Heart right ventricle (tissue), 16 donors: ENCODE measurements around the gene C2. TPM values are rescaled to one million over a fixed set of nuclear protein-coding genes. Genes with fewer than 3 reads are reported as not detected.

Experiments used
- ATAC-seq, 8 donors: fragments of 200-7000 bp; cut with Tn5 transposase; one replicate each; pipeline ENCODE4 v1.9.1; 2020; ENCODE audit warnings: mild to moderate bottlenecking in 8 of 8, moderate library complexity in 8 of 8, moderate number of reproducible peaks in 1 of 8
- DNase-seq, 2 donors: peaks; one replicate each; pipeline ENCODE4 v3.0.0-alpha.2; 2020
- H3K27ac ChIP-seq, 10 donors: fragments of 200-600 bp; sonication (generic) in 2 of 10; one replicate each; pipeline versions ENCODE4 v1.5.0 to v1.8.0; 2020 to 2022; ENCODE audit warnings: mild to moderate bottlenecking in 3 of 10
- H3K27me3 ChIP-seq, 7 donors: fragments of 200-600 bp; one replicate each; pipeline ENCODE4 v1.8.0; 2021 to 2022; ENCODE audit warnings: mild to moderate bottlenecking in 2 of 7
- H3K36me3 ChIP-seq, 9 donors: fragments of 200-600 bp; sonication (generic) in 1 of 9; one replicate each; pipeline versions ENCODE4 v1.5.0 to v1.8.0; 2020 to 2022; ENCODE audit warnings: mild to moderate bottlenecking in 2 of 9
- H3K4me1 ChIP-seq, 9 donors: fragments of 200-600 bp; sonication (generic) in 1 of 9; one replicate each; pipeline versions ENCODE4 v1.5.0 to v1.8.0; 2020 to 2022; ENCODE audit warnings: mild to moderate bottlenecking in 4 of 9
- H3K4me3 ChIP-seq, 10 donors: fragments of 200-600 bp; sonication (generic) in 2 of 10; one replicate each; pipeline versions ENCODE4 v1.5.0 to v1.8.0; 2020 to 2022; ENCODE audit warnings: mild to moderate bottlenecking in 7 of 10, moderate library complexity in 2 of 10
- H3K9me3 ChIP-seq, 11 donors: fragments of 200-600 bp in 10 of 11; sonication (generic) in 2 of 11; one replicate each; pipeline versions ENCODE4 v1.5.0 to v1.8.0; 2013 to 2022; ENCODE audit warnings: mild to moderate bottlenecking in 2 of 11, control low read depth in 1 of 11, moderate library complexity in 1 of 11
- CTCF ChIP-seq, 9 donors: fragments of 200-600 bp; sonication (generic) in 2 of 9; IDR thresholded peaks; one replicate each; pipeline versions ENCODE4 v1.5.0 to v1.8.0; 2021 to 2022; ENCODE audit warnings: antibody characterized with exemption in 9 of 9, mild to moderate bottlenecking in 5 of 9, moderate library complexity in 1 of 9
- WGBS, 2 donors: extraction: QIAGEN DNeasy Blood & Tissue Kit; methylation state at CpG; one replicate each; pipeline ENCODE4 v1.1.7; 2013; ENCODE audit warnings: inconsistent platforms in 1 of 2; 5-methylcytosine and 5-hydroxymethylcytosine counted together
- intact Hi-C, 10 donors: fragments of 100-400 bp; cut with DNase I; formaldehyde crosslinking; loops; one replicate each; pipeline versions ENCODE4 v1.11.1 to v1.14.2; 2022
- polyA plus RNA-seq, 2 donors: library from polyadenylated mRNA; stranded (reverse); fragments of 200-250 nt; gene quantifications; one replicate each; pipeline ENCODE4 v1.2.3, GENCODE V29; 2013
- total RNA-seq, 10 donors: library from RNA; stranded (reverse); fragmentation: NEBNext Ultra II Directional in 3 of 10; extraction: Animal tissue kit (Norgen Biotek cat#: 25700) in 3 of 10; gene quantifications; one replicate each; pipeline versions ENCODE4 v1.2.1 to v1.2.4, GENCODE V29; 2021 to 2023
- donor health status: Arrhythmogenic right ventricular cardiomyopathy.
- donor health status: ischemic (EF 13 %, LVEDD 7.1; RV severe dilation, severe dysfunction).
- donor health status: healthy with polysubstance abuse.
- donor health status: DM: no; HTN: yes; CAD: no.
- donor health status: DM: no; HTN: no; CAD: no.
- donor health status: ischemic (EF 25% LVEDD 6.9; RV normal size, moderate dysfunction).
- donor health status: ischemic (EF 25% LVEDD 5.7; RV mildly dilated, moderate dysfunction).
- donor health status: healthy.
- donor health status: DM: yes; HTN: yes; CAD: no.
- donor health status: Ischemic cardiomyopathy.
- donor health status: ischemic (EF 35%, LVEDD 5.7; RV mildly dilated, moderate dysfunction).
- donor health status: nonischemic (EF 11% LVEDD 7.7; RV severe dilation, severe dysfunction).
- donor health status: DM: yes; HTN: yes; CAD: no.
- donor health status: PGD.
- donor health status: ischemic (EF 29% LVEDD 5.4; RV normal size, mild dysfunction).
- donor health status: nonischemic (EF 23%, LVEDD 6.1; RV moderate dilation, normal function).

C2 gene
- total and polyA plus RNA-seq, 12 donors = 1.1 to 63.0 (median 3.7) TPM

- intact Hi-C loops = no loop called here
- ATAC-seq (no peak), DNase-seq (no peak)
- Histone ChIP-seq H3K9me3 (no peaks in the 10 kb centered on the region), H3K4me3 (no peak overlapping the region), H3K36me3 (peaks cover 0 to 48% (median 39%) of the 10 kb centered on the region in 9 donors), H3K4me1 (no peaks in the 10 kb centered on the region), H3K27me3 (no peaks in the 10 kb centered on the region), H3K27ac (no peak overlapping the region)
- TF ChIP-seq CTCF (IDR thresholded peaks at IDR 0.05) = no peak
- WGBS, 2 donors = 81 to 88% methylated on average over 13 of the region's 13 CpGs
These were observed 48.4 kb upstream of the C2 start for GRCh38 chr6:31879143-31879542.

- DNase-seq (no peak), ATAC-seq (no peak)
- no peaks in the 10 kb centered on the region for H3K4me1 ChIP-seq
- no peak overlapping the region for H3K4me3 ChIP-seq
- no peaks in the 10 kb centered on the region for H3K9me3 ChIP-seq
- H3K27me3 ChIP-seq = no peaks in the 10 kb centered on the region
- intact Hi-C loops = no loop called here
- no peak for TF ChIP-seq CTCF (IDR thresholded peaks at IDR 0.05)
- 72 to 79% methylated on average over 10 of the region's 10 CpGs for WGBS, 2 donors
- H3K27ac ChIP-seq = no peak overlapping the region
- peaks cover 0 to 56% (median 43%) of the 10 kb centered on the region in 9 donors for H3K36me3 ChIP-seq
These were observed 47.6 kb upstream of the C2 start for GRCh38 chr6:31879901-31880300.

- Histone ChIP-seq H3K36me3 (peaks cover 0 to 63% (median 50%) of the 10 kb centered on the region in 9 donors), H3K4me3 (no peak overlapping the region), H3K4me1 (no peaks in the 10 kb centered on the region), H3K27me3 (no peaks in the 10 kb centered on the region), H3K9me3 (no peaks in the 10 kb centered on the region), H3K27ac (no peak overlapping the region)
- no peak for TF ChIP-seq CTCF (IDR thresholded peaks at IDR 0.05)
- DNase-seq (no peak), ATAC-seq (no peak)
- 90 to 92% methylated on average over 10 of the region's 10 CpGs for WGBS, 2 donors
- intact Hi-C loops = no loop called here
These were observed 46.9 kb upstream of the C2 start for GRCh38 chr6:31880616-31881015.

GRCh38 chr6:31881136-31881859, 46.2 kb upstream of the C2 start:
- 88 to 90% methylated on average over 9 of the region's 9 CpGs for WGBS, 2 donors
- Histone ChIP-seq H3K27me3 (no peaks in the 10 kb centered on the region), H3K4me3 (no peak overlapping the region), H3K4me1 (no peaks in the 10 kb centered on the region), H3K27ac (no peak overlapping the region), H3K36me3 (peaks cover under 1 to 70% (median 54%) of the 10 kb centered on the region in 9 donors), H3K9me3 (no peaks in the 10 kb centered on the region)
- no peak for TF ChIP-seq CTCF (IDR thresholded peaks at IDR 0.05)
- no peak for DNase-seq
- no peak for ATAC-seq
- intact Hi-C loops = no loop called here
